AG20443 (cell line): ENCODE data around the gene MRPL32.
A peak's percentile ranks its signal among the peaks of the same experiment; 100 is the strongest.
"Not testable (repeated sequence)": the region's sequence is repeated elsewhere in the genome, so short reads cannot be mapped to it uniquely, and the experiment has no call there.

Experiments used
- DNase-seq: peaks from one replicate; pipeline ENCODE4 v3.0.0; 2012; ENCODE audit warnings: low spot score, mixed read lengths

Gene MRPL32

DNA sequence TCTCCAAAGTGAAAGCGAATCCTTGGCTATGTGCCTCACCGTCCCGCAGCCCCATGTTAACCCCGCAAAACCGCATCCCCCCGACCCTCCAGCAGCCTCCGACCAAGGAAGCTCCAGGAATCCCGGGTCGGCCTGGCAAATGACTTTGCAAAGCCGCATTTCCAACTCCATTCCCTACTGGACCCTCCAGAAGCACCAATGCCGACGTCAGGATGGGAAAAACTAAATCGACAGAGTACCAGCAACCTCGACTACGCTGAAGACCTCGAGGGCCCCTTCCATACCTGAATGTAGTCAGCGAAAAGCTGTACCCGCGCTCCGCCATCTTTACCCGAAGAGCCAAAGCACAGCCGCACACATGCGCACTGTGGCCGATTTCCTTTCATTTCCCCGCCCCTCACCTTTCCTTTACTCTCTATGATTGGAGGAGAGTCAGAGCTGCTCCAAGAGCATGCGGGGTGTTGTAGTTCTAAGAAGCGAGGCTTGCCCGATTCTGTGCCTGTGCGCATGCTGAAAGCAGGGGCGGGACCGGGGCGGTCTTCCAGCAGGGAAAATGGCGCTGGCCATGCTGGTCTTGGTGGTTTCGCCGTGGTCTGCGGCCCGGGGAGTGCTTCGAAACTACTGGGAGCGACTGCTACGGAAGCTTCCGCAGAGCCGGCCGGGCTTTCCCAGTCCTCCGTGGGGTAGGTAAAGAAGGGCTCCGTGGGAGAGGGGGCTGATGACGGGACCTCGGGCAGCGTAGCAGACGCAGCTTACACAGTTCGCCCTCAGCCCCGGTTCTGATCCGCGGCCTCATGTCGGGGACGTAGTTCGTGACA lies at the start of gene MRPL32, which contains the start of gene PSMA2:
Gene MRPL32, plus strand, starts transcription at position 543 of the 818 bp plus-strand sequence. Its CDS starts 11 bp downstream, at position 554.
Gene PSMA2, minus strand, starts transcription at position 341 of the 818 bp plus-strand sequence. Its CDS starts 16 bp downstream, at position 325.
- peak; percentile 99 for DNase-seq

- DNase-seq: no peak
Measured at GRCh38 chr7:42883950-42884349, 48.2 kb upstream of the MRPL32 start.

DNA sequence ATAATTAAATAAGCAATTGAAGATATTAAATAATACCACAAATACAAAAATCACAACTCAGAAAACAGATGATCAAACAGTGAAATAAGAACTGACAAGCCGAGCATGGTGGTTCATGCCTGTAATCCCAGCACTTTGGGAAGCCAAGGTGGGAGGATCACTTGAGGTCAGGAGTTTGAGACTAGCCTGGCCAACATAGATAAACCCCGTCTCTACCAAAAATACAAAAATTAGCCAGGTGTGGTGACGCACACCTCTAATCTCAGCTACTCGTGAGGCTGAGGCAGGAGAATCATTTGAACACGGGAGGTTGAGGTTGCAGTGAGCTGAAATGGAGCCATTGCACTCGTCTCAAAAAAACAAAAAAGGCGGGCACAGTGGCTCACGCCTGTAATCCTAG lies 47.0 kb upstream of the MRPL32 start:
- not testable (repeated sequence) for DNase-seq

GRCh38 chr7:42886129-42886528 lies 46.0 kb upstream of the MRPL32 start:
- no peak for DNase-seq

GRCh38 chr7:42886893-42887505 lies 45.2 kb upstream of the MRPL32 start:
- no peak for DNase-seq

- DNase-seq: no peak
Measured at GRCh38 chr7:42893346-42894240, 38.6 kb upstream of the MRPL32 start.

DNA sequence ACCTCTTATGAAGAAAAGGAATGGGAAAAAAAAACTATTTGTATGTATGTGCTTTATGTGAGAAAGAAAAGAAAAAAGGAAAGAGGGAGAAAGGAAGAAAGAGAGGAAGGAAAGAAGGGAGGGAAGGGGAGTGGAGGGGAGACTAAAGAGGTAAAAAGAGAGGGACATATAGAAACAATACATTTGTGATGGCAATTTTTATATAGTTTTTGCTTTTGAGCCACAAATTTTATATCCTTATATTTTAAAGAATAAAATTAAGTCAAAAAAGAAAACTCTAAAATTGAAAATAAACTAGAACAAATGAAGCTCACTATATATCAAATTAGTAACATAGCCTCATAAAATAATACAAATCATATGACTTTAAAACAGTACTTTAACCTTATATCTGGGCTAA lies 31.3 kb upstream of the MRPL32 start:
- no peak for DNase-seq

GRCh38 chr7:42902331-42902730 lies 29.8 kb upstream of the MRPL32 start:
- DNase-seq: no peak

DNA sequence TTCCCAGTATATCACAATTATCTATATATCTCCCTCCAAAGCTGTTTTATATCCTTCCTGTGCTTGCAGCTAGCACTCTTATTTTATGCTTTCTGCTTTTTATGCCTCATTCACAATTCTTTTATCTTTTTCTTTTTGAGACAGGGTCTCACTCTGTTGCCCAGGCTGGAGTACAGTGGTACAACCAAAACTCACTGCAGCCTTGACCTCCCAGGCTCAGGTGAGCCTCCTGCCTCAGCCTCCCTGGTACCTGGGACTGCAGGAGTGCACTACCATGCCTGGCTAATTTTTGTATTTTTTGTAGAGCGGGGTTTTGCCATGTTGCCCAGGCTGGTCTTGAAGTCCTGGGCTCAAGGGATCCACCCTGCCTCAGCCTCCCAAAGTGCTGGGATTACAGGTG lies 26.0 kb upstream of the MRPL32 start:
- DNase-seq: no peak

DNA sequence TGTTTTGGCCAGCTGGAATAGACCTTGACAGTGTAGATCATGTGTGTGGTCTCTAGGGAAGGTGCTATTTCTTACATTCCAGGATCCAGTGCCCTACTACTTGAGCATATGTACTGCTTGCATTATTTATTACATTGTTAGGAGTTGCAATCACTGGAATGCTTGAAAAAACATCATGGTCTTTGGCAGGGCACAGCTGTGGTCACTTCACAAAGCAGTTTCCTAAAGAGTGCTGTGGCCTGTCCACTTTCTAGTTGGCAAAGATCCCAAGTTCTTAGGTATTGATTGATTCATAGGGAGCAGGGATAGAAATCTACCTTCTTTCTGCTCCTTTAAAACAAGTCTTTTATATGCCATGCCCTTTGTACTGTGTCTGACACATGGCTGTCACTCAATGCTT lies 24.9 kb upstream of the MRPL32 start:
- no peak for DNase-seq

DNA sequence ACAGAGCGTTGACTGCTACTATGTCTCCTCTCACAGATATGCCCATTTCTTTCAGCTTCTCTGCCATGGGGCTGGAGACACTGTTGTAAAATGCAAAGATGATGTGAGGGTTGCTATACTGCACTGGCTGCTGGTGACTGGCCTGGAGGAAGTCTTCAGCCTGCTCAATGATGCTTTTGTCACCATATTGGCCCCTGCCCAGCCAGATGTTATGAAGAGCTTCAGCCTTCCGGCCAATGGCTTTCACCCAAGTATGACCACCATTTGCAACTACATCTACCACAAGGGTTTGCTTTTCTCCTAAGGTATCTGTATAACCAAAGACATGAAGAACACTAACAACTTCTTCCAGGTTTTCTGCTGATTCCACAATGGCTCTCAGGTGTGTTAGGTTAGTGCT lies 21.9 kb upstream of the MRPL32 start:
- DNase-seq: no peak

- peak; percentile 96 for DNase-seq
Measured at GRCh38 chr7:42911454-42912447, 20.4 kb upstream of the MRPL32 start, which contains the start of gene C7orf25. Gene C7orf25, minus strand, starts transcription at chr7:42912070. Its CDS starts 1,170 bp downstream, at chr7:42910900.

GRCh38 chr7:42913591-42913990 lies 18.6 kb upstream of the MRPL32 start:
- no peak for DNase-seq

GRCh38 chr7:42914009-42914408 lies 18.2 kb upstream of the MRPL32 start:
- no peak for DNase-seq

GRCh38 chr7:42914421-42915045 lies 17.6 kb upstream of the MRPL32 start:
- DNase-seq: peak; percentile 51

DNA sequence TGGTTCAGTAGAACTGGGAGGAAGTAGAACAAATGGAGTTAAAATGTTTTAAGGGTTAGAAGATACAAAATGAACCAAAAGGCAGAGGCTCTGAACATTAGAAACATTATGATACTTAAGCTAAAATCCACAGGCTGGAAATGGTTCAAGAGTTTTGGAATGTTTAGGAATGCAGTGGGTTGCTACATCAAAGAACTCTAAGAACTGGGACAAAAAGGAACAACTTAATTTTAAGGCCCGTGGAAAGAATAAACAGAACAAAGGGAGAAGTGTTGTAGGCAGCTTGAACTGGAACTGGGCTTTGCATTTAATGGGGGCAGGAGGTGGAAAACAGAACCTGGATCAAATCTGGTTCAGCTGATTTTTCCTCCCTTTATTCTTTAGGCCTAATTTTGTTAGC lies 16.8 kb upstream of the MRPL32 start:
- DNase-seq: peak; percentile 27

- DNase-seq: no peak
Measured at GRCh38 chr7:42922017-42922753, 10.0 kb upstream of the MRPL32 start.

GRCh38 chr7:42924223-42924838 lies 7.8 kb upstream of the MRPL32 start:
- DNase-seq: no peak

DNA sequence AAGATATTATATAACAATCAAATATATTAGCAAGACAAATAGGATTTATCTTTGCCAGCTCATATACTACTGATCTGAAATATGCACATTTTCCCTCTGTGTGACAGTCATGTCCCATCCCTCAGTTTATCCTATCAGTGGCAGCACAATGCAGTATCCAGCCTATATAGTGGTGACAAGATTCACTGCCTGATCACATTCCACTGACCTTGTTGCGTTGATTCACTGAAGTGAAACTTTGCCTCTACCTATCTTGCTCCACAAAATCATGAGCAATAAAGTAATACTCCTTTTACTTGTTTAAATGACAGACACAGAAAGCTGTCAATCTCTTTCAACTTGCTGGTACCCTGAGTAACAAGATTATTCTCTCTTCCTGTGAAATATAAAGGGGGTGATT lies 6.5 kb upstream of the MRPL32 start:
- DNase-seq: no peak
